HCT116 (cell line): Measurements from ENCODE around the gene WAS. TPM values are rescaled to one million over a fixed set of nuclear protein-coding genes. Genes with fewer than 3 reads are reported as not detected.

Experiments used
- ATAC-seq: fragments of 200-7000 bp; cut with Tn5 transposase; 2 replicates; pipeline ENCODE4 v1.9.1; 2020; ENCODE audit warnings: mild to moderate bottlenecking, moderate library complexity
- BruUV-seq: library from RNA; stranded (reverse); fragments of 400-500 nt; replicated peaks from 2 replicates; lab custom pipeline; 2021; lab: Mats Ljungman, UMichigan
- CTCF ChIA-PET: fragments of 300-600 bp; sonication (Branson Sonifier 250); formaldehyde crosslinking; loops from one replicate; lab custom pipeline; 2021; ENCODE audit warnings: antibody characterized with exemption; lab: Charles Lee
- POLR2A ChIA-PET: fragments of 300-600, 350-600 bp; sonication (Branson Sonifier 250); formaldehyde crosslinking; loops from one replicate; lab custom pipeline; 2021; ENCODE audit warnings: antibody characterized with exemption; lab: Charles Lee
- RAD21 ChIA-PET, 2 experiments: fragments of 300-600 bp; sonication (Branson Sonifier 250); formaldehyde crosslinking; loops; one replicate each; lab custom pipeline; 2023; ENCODE audit warnings: low total read pairs in 2 of 2; ENCODE audit not compliant: uncharacterized antibody in 2 of 2, unreplicated experiment in 2 of 2, low non-redundant PET in 1 of 2; lab: Charles Lee
- DNase-seq: peaks from one replicate; pipeline ENCODE4 v3.0.0-alpha.2; 2010; ENCODE audit warnings: low read depth, low spot score
- H2AFZ ChIP-seq: fragments of 200-600 bp; shearing (Covaris generic), sonication (generic); 2 replicates; pipeline ENCODE4 v1.6.1; 2017; ENCODE audit warnings: low read depth, mixed run types, mixed read lengths, antibody characterized with exemption, low read length; ENCODE audit not compliant: poor library complexity, severe bottlenecking
- H3K27ac ChIP-seq: 2 replicates; pipeline ENCODE4 v1.5.1; 2012; ENCODE audit warnings: low read depth, low read length
- H3K27me3 ChIP-seq: fragments of 200-600 bp; sonication (generic); 2 replicates; pipeline ENCODE4 v1.6.1; 2016; ENCODE audit warnings: mixed run types, low read length, mixed read lengths; ENCODE audit not compliant: insufficient read depth
- H3K36me3 ChIP-seq, 2 experiments: fragments of 200-500 bp in 1 of 2; fragments of 200-600 bp in 1 of 2; sonication (Bioruptor generic) in 1 of 2; sonication (generic) in 1 of 2; 2 replicates each; pipeline versions ENCODE4 v1.5.1 to v1.6.1; 2014 to 2016; ENCODE audit warnings: low read length in 2 of 2, inconsistent platforms in 1 of 2, mixed read lengths in 1 of 2, mixed run types in 1 of 2; ENCODE audit not compliant: insufficient read depth in 2 of 2, control insufficient read depth in 1 of 2
- H3K4me1 ChIP-seq, 2 experiments: fragments of 200-600 bp in 1 of 2; sonication (generic) in 1 of 2; 2 replicates each; pipeline versions ENCODE4 v1.5.1 to v1.6.1; 2012 to 2017; ENCODE audit warnings: low read length in 2 of 2, inconsistent platforms in 1 of 2, mild to moderate bottlenecking in 1 of 2, mixed read lengths in 1 of 2, mixed run types in 1 of 2, moderate library complexity in 1 of 2; ENCODE audit not compliant: insufficient read depth in 2 of 2, control insufficient read depth in 1 of 2
- H3K4me2 ChIP-seq: fragments of 200-600 bp; sonication (generic); 2 replicates; pipeline ENCODE4 v1.6.1; 2017; ENCODE audit warnings: mixed run types, low read length, mixed read lengths
- H3K4me3 ChIP-seq, 2 experiments: fragments of 200-600 bp in 1 of 2; sonication (generic) in 1 of 2; replicated peaks in 1 of 2; 2 replicates each; pipeline ENCODE4 v1.5.1; 2011 to 2016; ENCODE audit warnings: low read length in 2 of 2, control low read depth in 1 of 2, low read depth in 1 of 2, mild to moderate bottlenecking in 1 of 2, mixed read lengths in 1 of 2, mixed run types in 1 of 2
- H3K79me2 ChIP-seq: fragments of 200-600 bp; sonication (generic); 2 replicates; pipeline ENCODE4 v1.6.1; 2017; ENCODE audit warnings: mild to moderate bottlenecking, mixed run types, low read length, moderate library complexity, mixed read lengths; ENCODE audit not compliant: insufficient read depth
- H3K9ac ChIP-seq: fragments of 200-600 bp; sonication (generic); 2 replicates; pipeline ENCODE4 v1.6.1; 2016; ENCODE audit warnings: low read length, mixed read lengths
- H3K9me2 ChIP-seq: fragments of 200-600 bp; sonication (generic), shearing (Covaris generic); 2 replicates; pipeline ENCODE4 v1.6.1; 2017; ENCODE audit warnings: mixed run types, mild to moderate bottlenecking, moderate library complexity; ENCODE audit not compliant: insufficient read depth
- H3K9me3 ChIP-seq, 2 experiments: fragments of 200-500 bp in 1 of 2; fragments of 200-600 bp in 1 of 2; sonication (Bioruptor generic) in 1 of 2; sonication (generic) in 1 of 2; 2 replicates each; pipeline ENCODE4 v1.6.1; 2014 to 2017; ENCODE audit warnings: low read length in 2 of 2, mixed read lengths in 2 of 2, inconsistent platforms in 1 of 2, low read depth in 1 of 2, mild to moderate bottlenecking in 1 of 2, mixed run types in 1 of 2, moderate library complexity in 1 of 2; ENCODE audit not compliant: control insufficient read depth in 1 of 2, insufficient read depth in 1 of 2
- H4K20me1 ChIP-seq: fragments of 200-600 bp; sonication (generic), shearing (Covaris generic); 2 replicates; pipeline ENCODE4 v1.6.1; 2017; ENCODE audit warnings: mixed run types, mild to moderate bottlenecking, moderate library complexity; ENCODE audit not compliant: insufficient read depth
- CEBPB ChIP-seq: IDR thresholded peaks from 2 replicates; pipeline ENCODE4 v1.6.1; 2012; ENCODE audit warnings: low read depth
- ELF1 ChIP-seq: IDR thresholded peaks from 2 replicates; pipeline ENCODE4 v1.6.1; 2012; ENCODE audit warnings: low read depth, borderline replicate concordance
- MAX ChIP-seq: IDR thresholded peaks from 2 replicates; pipeline ENCODE4 v1.6.1; 2012
- RAD21 ChIP-seq: IDR thresholded peaks from 2 replicates; pipeline ENCODE4 v1.6.1; 2012; ENCODE audit warnings: low read depth, mild to moderate bottlenecking
- SP1 ChIP-seq: IDR thresholded peaks from 2 replicates; pipeline ENCODE4 v1.6.1; 2012; ENCODE audit warnings: low read depth
- TCF7L2 ChIP-seq: IDR thresholded peaks from 2 replicates; pipeline ENCODE4 v1.7.0; 2011; ENCODE audit warnings: borderline replicate concordance, inconsistent platforms; ENCODE audit not compliant: insufficient read depth, insufficient read length; ENCODE audit errors: extremely low read depth
- ZNF274 ChIP-seq: fragments of 200-500 bp; sonication (Bioruptor generic); IDR thresholded peaks from 2 replicates; pipeline ENCODE4 v1.6.1; 2014; ENCODE audit warnings: mild to moderate bottlenecking, low read depth, low read length, inconsistent platforms
- intact Hi-C: fragments of 100-400 bp; cut with micrococcal nuclease; formaldehyde crosslinking; loops from 2 replicates; pipeline ENCODE4 v1.10.0; 2022
- total RNA-seq: library from RNA; stranded (reverse); gene quantifications from one replicate; pipeline ENCODE4 v1.2.1, GENCODE V29; 2021; ENCODE audit not compliant: unreplicated experiment
- TF ChIP-seq, protein P1 (sequence below), 3 experiments: fragments of 200-600 bp in 1 of 3; sonication (generic) in 1 of 3; IDR thresholded peaks in 2 of 3; conservative IDR thresholded peaks in 1 of 3; 2 replicates each; pipeline ENCODE4 v1.5.1; 2012 to 2017; ENCODE audit warnings: low read depth in 2 of 3, low read length in 2 of 3, antibody characterized with exemption in 1 of 3, borderline replicate concordance in 1 of 3, control low read depth in 1 of 3, mild to moderate bottlenecking in 1 of 3, mixed read lengths in 1 of 3, mixed run types in 1 of 3, moderate library complexity in 1 of 3; ENCODE audit not compliant: insufficient read depth in 1 of 3

The WAS gene
- total RNA-seq, 1 experiment from 2014 or later = 0.84 TPM

- TF ChIP-seq ELF1 (no peak), CEBPB (no peak), ZNF274 (no peak), MAX (no peak)
- TF ChIP-seq, protein P1, sequence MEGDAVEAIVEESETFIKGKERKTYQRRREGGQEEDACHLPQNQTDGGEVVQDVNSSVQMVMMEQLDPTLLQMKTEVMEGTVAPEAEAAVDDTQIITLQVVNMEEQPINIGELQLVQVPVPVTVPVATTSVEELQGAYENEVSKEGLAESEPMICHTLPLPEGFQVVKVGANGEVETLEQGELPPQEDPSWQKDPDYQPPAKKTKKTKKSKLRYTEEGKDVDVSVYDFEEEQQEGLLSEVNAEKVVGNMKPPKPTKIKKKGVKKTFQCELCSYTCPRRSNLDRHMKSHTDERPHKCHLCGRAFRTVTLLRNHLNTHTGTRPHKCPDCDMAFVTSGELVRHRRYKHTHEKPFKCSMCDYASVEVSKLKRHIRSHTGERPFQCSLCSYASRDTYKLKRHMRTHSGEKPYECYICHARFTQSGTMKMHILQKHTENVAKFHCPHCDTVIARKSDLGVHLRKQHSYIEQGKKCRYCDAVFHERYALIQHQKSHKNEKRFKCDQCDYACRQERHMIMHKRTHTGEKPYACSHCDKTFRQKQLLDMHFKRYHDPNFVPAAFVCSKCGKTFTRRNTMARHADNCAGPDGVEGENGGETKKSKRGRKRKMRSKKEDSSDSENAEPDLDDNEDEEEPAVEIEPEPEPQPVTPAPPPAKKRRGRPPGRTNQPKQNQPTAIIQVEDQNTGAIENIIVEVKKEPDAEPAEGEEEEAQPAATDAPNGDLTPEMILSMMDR (IDR thresholded peaks at IDR 0.05 in 2 of 3, conservative IDR thresholded peaks at IDR 0.05 in 1 of 3; ENCODE audit: borderline replicate concordance in 1 of 3, insufficient read depth in 1 of 3, low read depth in 2 of 3, low read length in 2 of 3) = no peak
Observed at GRCh38 chrX:48663241-48663640, 20.4 kb upstream of the WAS start (continued).

GRCh38 chrX:48664156-48664555 lies 19.4 kb upstream of the WAS start:
- no peaks in the 10 kb centered on the region for H3K4me1 ChIP-seq
- H3K9me3 ChIP-seq = no peaks in the 10 kb centered on the region
- H3K27ac ChIP-seq = no peak overlapping the region
- RAD21 ChIA-PET = no interaction called here
- H3K27me3 ChIP-seq = no peaks in the 10 kb centered on the region
- no peaks in the 10 kb centered on the region for H3K79me2 ChIP-seq
- no peaks in the 10 kb centered on the region for H3K9me2 ChIP-seq
- TF ChIP-seq TCF7L2 (no peak), RAD21 (no peak), SP1 (no peak)
- TF ChIP-seq, protein P1 (IDR thresholded peaks at IDR 0.05 in 2 of 3, conservative IDR thresholded peaks at IDR 0.05 in 1 of 3; ENCODE audit: borderline replicate concordance in 1 of 3, insufficient read depth in 1 of 3, low read depth in 2 of 3, low read length in 2 of 3) = no peak
- TF ChIP-seq, all 23 proteins: peak for 0
- no peaks in the 10 kb centered on the region for H3K36me3 ChIP-seq
- H4K20me1 ChIP-seq = no peaks in the 10 kb centered on the region
- no peak overlapping the region for H3K4me3 ChIP-seq
- no peak for ATAC-seq
- no peak overlapping the region for H3K4me2 ChIP-seq
- ChIA-PET POLR2A (no interaction called here), CTCF (no interaction called here)
- intact Hi-C loops = loop anchor here (10.0 kb wide), 1 partner anchor 61 kb away; no protein-coding TSS in a partner anchor
- DNase-seq = no peak
- H2AFZ ChIP-seq = no peak overlapping the region
- BruUV-seq = no TSS peak
- H3K9ac ChIP-seq = no peak overlapping the region
